Thyroid gland (tissue), 4 donors: Measurements from ENCODE around the gene STYK1.

Experiments used
- CTCF ChIP-seq, 6 experiments: fragments of 200-600 bp in 3 of 6; fragments of 450-650 bp in 3 of 6; sonication (generic) in 3 of 6; IDR thresholded peaks; one replicate each; pipeline ENCODE4 v1.5.1; 2016 to 2019; ENCODE audit warnings: antibody characterized with exemption in 6 of 6, mild to moderate bottlenecking in 2 of 6, inconsistent platforms in 1 of 6, moderate library complexity in 1 of 6
- POLR2A ChIP-seq, 2 donors: fragments of 450-650 bp; IDR thresholded peaks; one replicate each; pipeline ENCODE4 v1.6.1; 2017; ENCODE audit warnings: antibody characterized with exemption in 2 of 2, mild to moderate bottlenecking in 2 of 2, moderate library complexity in 1 of 2

DNA sequence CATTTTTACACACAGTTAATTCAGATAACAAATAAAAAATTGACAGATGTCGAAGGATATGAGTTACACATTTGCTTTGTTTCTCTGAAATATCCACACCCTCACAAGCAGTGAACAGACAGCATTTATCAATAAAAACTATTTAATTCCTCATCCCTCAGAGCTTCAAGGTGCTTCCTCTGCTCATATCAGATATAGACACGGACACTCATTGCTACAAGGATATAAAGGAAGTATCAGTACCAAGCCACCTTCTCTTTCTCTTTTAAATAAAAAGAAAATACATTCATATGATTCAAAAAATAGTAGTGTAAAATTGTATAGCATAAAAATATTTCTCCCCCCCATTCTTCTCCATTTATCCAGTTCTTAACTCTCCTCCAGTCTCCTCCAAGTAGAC is 38.5 kb downstream of the STYK1 start:
- no peak for TF ChIP-seq CTCF (IDR thresholded peaks at IDR 0.05)
- no peak for TF ChIP-seq POLR2A (IDR thresholded peaks at IDR 0.05)
